ENCODE measurements around the gene MAN1A2.
A peak's percentile ranks its signal among the peaks of the same experiment; 100 is the strongest.
"Not testable (repeated sequence)": the region's sequence is repeated elsewhere in the genome, so short reads cannot be mapped to it uniquely, and the experiment has no call there.

MAN1A2 gene

DNA sequence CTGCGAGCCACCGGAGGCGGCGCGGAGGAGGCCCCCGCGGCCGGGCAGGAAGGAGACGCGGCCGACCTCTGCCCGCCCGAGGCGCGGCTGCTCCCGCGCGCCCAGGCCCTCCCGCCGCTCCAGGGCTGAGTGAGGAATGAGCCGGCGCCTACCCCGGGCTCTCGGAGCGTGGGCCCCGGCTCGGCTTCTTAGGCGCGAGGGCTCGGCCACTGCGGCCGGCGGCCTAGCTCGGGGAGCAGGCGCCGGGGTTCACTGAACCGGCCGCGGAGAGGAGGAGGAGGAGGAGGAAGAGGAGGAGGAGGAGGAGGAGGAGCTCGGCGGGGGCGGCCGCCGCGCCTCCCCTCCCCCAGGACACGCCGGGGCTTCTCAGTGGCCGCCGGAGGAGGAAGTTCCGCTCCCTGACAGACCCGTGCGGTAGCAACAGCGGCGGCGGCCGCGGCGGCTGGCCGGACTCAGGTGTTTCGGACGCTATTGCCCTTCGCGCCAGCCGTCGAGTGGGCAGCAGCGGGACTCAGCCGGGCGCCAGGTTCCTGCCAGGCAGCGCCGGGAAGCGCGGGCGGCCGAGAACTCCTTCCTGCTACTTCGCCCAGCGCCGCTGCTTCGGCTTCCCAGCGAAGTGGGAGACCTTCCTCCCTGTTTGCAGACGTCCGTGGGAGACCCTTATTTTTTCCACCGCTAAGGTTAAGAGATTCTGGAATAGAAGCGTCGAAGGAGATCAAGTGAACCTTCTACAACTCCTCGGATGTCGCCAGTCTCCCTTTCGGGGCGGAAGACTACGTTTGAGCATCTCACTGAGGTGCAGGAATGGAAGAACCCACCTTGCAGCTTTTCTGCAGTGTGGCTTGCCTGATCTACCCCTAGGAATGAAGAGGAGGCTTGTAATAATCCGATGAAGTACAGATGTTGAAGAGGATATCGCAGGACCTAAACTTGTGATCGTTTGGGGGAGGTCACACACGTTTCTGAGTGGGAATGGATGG lies at the start of gene MAN1A2:
Gene MAN1A2, plus strand, starts transcription at position 404 of the 980 bp plus-strand sequence. CDS start 735 bp downstream, outside the sequence.
- peak; percentile 58 for DNase-seq (ENCODE audit: low read depth)

- no peak for DNase-seq (ENCODE audit: low read depth)
Observed at GRCh38 chr1:117318011-117318410, 49.2 kb upstream of the MAN1A2 start.

DNA sequence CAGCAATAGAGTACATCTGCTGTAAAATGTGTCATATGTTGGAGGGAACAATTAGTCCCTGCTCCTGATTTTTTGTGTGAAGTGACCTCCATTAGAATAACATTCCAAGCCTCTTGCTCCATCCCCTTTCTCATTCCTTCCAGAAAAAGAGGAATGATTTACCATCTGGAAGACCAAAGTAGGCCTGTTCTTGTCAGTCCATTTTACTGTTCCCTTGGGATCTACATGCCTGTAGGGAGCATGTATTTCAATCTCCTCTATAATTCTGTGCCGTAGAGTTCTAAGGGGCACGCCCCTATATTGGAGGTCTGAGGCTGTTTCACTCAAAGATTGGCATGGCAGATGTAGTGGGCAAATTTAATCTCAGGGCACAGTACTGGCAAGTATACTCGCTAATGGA lies 48.8 kb upstream of the MAN1A2 start:
- no peak for DNase-seq (ENCODE audit: low read depth)

GRCh38 chr1:117320515-117320914 lies 46.7 kb upstream of the MAN1A2 start:
- no peak for DNase-seq (ENCODE audit: low read depth)

- no peak for DNase-seq (ENCODE audit: low read depth)
Observed at GRCh38 chr1:117321680-117322609, 45.3 kb upstream of the MAN1A2 start.

DNA sequence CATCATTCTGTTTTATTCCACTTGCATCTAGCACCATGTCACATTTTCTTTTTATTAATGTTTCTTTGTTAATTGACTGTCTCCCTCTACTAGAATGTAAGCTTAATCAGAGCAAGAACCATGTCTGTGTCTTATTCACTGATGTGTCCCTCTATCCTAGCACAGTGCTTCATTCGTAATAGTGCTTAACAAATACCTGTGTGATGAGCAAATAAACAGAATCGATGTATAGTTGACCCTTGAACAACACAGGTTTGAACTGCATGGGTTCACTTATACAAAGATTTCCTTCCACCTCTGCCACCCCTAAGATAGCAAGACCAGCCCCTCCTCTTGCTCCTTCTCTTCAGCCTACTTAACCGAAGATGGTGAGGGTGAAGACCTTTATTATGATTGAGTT lies 42.9 kb upstream of the MAN1A2 start:
- DNase-seq (ENCODE audit: low read depth), result no peak

DNA sequence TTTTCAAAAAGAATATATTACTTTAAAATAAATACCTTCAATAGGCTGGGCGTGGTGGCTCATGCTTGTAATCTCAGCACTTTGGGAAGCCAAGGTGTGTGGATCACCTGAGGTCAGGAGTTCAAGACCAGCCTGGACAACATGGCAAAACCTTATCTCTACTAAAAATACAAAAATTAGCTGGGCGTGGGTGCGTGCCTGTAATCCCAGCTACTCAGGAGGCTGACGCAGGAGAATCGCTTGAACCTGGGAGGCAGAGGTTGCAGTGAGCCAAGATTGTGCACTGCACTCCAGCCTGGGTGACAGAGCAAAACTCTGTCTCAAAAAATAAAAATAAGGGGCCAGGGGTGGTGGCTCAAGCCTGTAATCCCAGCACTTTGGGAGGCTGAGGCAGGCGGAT lies 41.2 kb upstream of the MAN1A2 start:
- not testable (repeated sequence) for DNase-seq (ENCODE audit: low read depth)

GRCh38 chr1:117327011-117327410 lies 40.2 kb upstream of the MAN1A2 start:
- DNase-seq (ENCODE audit: low read depth), result no peak

DNA sequence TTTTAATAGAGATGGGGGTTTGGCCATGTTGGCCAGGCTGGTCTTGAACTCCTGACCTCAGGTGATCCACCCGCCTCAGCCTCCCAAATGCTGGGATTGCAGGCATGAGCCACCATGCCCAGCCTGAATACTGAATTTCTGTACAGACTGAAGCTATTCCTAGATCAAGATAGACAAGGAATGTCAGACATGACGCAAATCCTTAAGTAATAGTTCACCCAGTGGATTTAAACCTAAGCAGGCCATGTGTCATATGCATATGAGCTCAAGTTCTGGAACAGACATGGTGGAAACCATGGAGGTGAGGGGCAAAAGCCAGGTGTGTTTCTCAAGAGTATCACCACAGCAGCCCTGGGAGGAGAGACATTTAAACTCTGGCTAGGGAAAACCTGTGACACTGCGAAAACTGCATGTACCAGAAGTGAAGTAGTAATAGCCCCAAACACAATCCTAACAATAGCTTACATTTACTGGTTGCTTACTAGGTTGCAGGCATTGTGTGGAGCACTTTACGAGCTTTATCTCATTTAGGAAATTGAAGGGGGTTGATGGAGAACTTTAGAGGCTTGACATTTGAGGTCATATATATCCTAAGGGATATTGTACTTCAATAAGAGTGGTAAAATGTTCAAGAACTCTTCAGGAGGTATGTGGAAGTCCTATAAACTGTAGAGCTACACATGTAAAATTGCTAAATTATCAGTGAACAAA lies 31.7 kb upstream of the MAN1A2 start:
- DNase-seq (ENCODE audit: low read depth), result no peak

DNA sequence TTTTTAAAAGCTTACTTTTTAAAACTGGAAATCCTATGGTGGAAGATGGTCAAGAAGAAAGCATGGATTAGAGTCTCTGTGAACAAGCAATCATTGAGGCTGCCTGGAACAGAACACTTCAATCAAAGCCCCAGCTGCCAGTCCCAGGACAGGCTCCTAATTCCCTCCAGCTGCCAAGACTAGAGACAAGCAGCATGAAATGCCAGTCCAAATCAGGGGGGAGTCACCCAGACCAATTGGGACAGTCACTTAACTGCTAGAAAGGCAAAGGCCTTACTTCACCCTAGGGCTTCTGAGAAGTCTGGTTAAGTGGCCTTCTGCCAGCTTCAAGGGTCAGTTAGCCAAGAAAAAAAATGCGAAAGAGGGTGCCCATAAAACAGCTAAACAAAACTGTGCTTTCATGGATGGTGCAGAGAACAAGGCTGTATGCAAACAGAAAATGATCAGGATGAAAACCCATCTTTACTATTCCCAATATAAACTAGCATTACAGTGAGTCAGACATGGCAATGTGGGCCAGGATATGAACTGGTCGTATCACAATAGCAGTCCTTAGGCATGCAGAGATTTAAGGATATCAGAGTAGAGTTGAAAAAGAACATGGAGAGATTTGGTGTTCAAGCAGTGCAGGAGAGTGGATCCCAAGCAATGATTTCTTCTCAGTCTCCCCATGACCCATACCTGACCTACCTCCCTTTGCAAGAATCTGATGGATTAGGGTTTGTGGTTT lies 31.0 kb upstream of the MAN1A2 start:
- no peak for DNase-seq (ENCODE audit: low read depth)

GRCh38 chr1:117339866-117340700 lies 27.2 kb upstream of the MAN1A2 start:
- DNase-seq (ENCODE audit: low read depth), result no peak

DNA sequence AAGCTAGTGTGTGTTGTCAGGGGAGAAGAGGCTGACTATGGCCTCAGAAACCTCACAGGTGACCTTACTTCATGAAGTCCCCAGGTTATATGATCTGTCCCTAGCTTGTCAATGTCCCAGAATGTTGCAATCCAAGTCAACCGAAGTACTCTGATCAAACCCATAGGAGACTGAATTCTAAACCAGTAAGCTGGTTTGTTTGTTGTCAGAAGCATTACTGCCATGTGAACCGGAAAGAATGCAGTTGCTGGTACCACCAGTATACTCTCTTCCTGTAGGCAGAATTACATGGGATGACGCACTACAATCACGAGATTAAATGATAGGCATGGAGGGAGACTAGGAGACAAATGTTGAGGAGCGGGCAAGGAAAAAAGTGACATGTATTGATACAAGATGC lies 26.1 kb upstream of the MAN1A2 start:
- no peak for DNase-seq (ENCODE audit: low read depth)

DNA sequence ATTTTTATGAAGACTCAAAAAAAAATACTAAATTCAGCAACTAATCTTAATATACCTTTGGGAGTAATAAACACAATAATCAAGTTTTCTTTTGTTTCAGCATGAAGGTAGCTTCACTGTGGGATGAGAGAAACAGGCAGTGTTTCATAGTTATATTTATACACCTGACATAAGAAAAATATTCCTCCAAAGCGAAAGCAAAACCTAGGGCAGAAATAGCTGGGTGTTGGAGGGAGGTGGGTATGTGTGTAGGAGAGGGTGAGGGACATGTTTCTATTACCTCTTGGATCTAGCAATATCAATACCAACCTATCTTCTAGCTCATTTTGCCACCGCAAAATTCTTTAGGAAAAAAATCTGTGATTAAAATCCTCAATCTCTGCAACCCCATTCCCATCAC lies 24.9 kb upstream of the MAN1A2 start:
- no peak for DNase-seq (ENCODE audit: low read depth)

DNA sequence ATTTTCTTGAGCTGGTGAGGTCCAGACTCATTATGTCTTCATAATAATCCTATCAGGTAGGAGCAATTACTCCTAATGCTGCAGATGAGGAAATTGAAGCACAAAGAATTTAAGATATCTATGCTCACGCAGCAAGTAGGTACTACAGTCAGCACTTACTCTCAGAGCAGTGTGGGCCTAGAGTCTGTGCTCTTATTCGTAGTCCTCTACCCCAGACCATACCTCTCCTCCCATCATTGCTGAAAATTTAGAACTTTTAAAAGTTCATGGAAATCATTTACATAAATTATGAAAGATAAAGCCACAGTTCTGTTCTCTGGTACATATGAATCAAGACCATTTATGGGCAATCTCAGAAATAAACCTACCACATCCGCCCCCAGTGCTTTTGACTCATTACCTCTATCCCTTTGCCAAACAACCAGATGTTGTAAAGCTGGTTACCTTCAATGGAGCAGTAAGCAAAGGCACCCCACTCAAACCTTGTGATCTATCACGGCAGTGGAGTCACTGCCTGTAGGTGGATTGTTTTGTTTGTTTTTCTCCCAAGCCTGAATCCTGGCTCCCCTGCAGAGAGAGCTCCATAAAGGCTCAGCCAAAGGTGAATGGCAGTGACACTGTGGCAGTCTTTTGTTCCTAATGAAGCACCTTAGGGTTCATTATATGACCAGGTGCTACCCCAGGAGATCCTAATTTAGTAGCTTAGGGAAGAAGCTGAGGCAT lies 20.9 kb upstream of the MAN1A2 start:
- no peak for DNase-seq (ENCODE audit: low read depth)

DNA sequence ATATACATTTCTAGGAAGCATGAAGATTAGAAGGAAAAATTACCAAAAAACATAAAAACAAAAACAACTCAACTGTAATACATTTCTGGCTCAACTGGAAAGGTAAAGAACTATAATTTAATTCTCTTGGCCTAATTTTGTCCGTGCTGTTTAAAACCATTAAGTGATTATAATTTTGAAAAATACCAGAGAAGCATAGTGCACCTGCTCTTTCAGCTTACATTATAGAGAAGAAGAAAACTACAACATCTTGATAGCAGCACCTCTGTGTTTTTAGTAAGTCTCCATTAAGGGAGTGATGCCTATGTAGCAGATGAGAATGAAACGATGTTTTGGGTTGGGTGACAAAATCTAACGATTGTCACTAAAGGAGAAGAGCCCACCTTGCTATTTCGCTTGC lies 19.3 kb upstream of the MAN1A2 start:
- no peak for DNase-seq (ENCODE audit: low read depth)

DNA sequence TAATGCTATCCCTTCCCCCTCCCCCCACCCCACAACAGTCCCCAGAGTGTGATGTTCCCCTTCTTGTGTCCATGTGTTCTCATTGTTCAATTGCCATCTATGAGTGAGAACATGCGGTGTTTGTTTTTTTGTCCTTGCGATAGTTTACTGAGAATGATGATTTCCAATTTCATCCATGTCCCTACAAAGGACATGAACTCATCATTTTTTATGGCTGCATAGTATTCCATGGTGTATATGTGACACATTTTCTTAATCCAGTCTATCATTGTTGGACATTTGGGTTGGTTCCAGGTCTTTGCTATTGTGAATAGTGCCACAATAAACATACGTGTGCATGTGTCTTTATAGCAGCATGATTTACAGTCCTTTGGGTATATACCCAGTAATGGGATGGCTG lies 14.6 kb upstream of the MAN1A2 start:
- not testable (repeated sequence) for DNase-seq (ENCODE audit: low read depth)

- DNase-seq (ENCODE audit: low read depth), result not testable (repeated sequence)
Observed at GRCh38 chr1:117357833-117358603, 9.2 kb upstream of the MAN1A2 start.

DNA sequence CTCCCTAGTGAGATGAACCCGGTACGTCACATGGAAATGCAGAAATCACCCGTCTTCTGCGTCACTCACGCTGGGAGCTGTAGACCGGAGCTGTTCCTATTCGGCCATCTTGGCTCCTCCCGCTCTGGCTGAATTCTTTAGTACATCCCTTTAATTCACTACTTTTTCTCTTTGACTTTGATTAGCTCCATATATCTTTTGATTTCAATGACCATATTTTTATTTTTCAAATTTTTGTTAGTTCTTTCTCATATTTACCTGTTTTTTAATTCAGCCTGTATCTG lies 8.7 kb upstream of the MAN1A2 start:
- not testable (repeated sequence) for DNase-seq (ENCODE audit: low read depth)
